ENCODE data around the gene IFTAP. TPM values are rescaled to one million over a fixed set of nuclear protein-coding genes. Genes with fewer than 3 reads are reported as not detected.

The IFTAP gene
- total RNA-seq, 1 experiment from 2014 or later = 4.1 TPM

DNA sequence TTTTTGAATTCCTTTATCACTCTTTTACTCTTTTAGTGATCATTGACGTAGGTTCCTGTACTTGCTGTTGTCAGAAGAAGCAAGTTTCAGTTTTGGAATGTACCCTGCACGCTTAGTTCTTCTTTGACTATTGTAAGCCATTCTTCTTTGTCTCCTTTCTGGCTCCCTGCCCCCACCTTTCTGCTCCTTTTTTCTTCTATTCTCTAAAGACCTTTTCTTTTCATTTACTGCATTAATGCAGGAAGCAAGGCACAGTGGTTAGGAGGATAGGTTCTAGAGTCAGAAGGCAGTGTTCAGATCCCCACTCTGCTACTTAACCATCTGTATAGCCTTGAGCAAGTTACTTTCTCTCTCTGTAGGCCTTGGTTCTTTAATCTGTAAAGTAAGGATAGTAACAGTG lies 37.5 kb downstream of the IFTAP start (continued):
- TF ChIP-seq NFYB (CRISPR knock-in tag; conservative IDR thresholded peaks at IDR 0.05; ENCODE audit: low read depth) = no peak
- TF ChIP-seq ZNF232 (CRISPR knock-in tag; IDR thresholded peaks at IDR 0.05) = no peak

- DNase-seq (ENCODE audit: low spot score) (no peak), ATAC-seq (no peak)
- TF ChIP-seq ZNF219 (CRISPR knock-in tag; IDR thresholded peaks at IDR 0.05; ENCODE audit: borderline replicate concordance) = no peak
- TF ChIP-seq TP53 (CRISPR knock-in tag; IDR thresholded peaks at IDR 0.05) = no peak
- no peak for TF ChIP-seq PRRX2 (CRISPR knock-in tag; IDR thresholded peaks at IDR 0.05)
- TF ChIP-seq EMX1 (CRISPR knock-in tag; IDR thresholded peaks at IDR 0.05) = no peak
- TF ChIP-seq ZNF121 (CRISPR knock-in tag; IDR thresholded peaks at IDR 0.05) = no peak
- no peak for TF ChIP-seq ZNF232 (CRISPR knock-in tag; IDR thresholded peaks at IDR 0.05)
- TF ChIP-seq, protein P1, sequence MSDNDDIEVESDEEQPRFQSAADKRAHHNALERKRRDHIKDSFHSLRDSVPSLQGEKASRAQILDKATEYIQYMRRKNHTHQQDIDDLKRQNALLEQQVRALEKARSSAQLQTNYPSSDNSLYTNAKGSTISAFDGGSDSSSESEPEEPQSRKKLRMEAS (CRISPR knock-in tag; IDR thresholded peaks at IDR 0.05) = no peak
- TF ChIP-seq FOXP1 (CRISPR knock-in tag; IDR thresholded peaks at IDR 0.05; ENCODE audit: borderline replicate concordance) = no peak
- no peak for TF ChIP-seq GRHL2 (CRISPR knock-in tag; IDR thresholded peaks at IDR 0.05; ENCODE audit: insufficient replicate concordance, severe bottlenecking)
- TF ChIP-seq SMAD3 (CRISPR knock-in tag; IDR thresholded peaks at IDR 0.05; ENCODE audit: borderline replicate concordance) = no peak
- H3K36me3 Mint-ChIP-seq = peaks cover 66% of the 10 kb centered on the region
- ChIA-PET POLR2A (no interaction called here), CTCF (no interaction called here)
- no peaks in the 10 kb centered on the region; the same call in 1 of the 2 replicates for H3K27me3 Mint-ChIP-seq (ENCODE audit: low read depth)
- H3K4me1 Mint-ChIP-seq = no peaks in the 10 kb centered on the region
- no peak overlapping the region for H3K4me3 Mint-ChIP-seq
- peaks cover 82% of the 10 kb centered on the region for H3K9me3 Mint-ChIP-seq
- no peak overlapping the region for H3K27ac Mint-ChIP-seq
These were observed 41.0 kb downstream of the IFTAP start for GRCh38 chr11:36635066-36635862.

- peaks cover 78% of the 10 kb centered on the region for H3K9me3 Mint-ChIP-seq
- H3K36me3 Mint-ChIP-seq = peaks cover 59% of the 10 kb centered on the region
- H3K27me3 Mint-ChIP-seq (ENCODE audit: low read depth) = peaks cover 3% of the 10 kb centered on the region
- no peak overlapping the region for H3K27ac Mint-ChIP-seq
- CTCF ChIA-PET = no interaction called here
- H3K4me1 Mint-ChIP-seq = no peaks in the 10 kb centered on the region
- TF ChIP-seq SOX15 (CRISPR knock-in tag; IDR thresholded peaks at IDR 0.05) = no peak
- no peak for TF ChIP-seq CDX4 (CRISPR knock-in tag; IDR thresholded peaks at IDR 0.05; ENCODE audit: borderline replicate concordance)
- TF ChIP-seq GABPB1 (CRISPR knock-in tag; IDR thresholded peaks at IDR 0.05) = no peak
- no peak for TF ChIP-seq CREB1 (CRISPR knock-in tag; IDR thresholded peaks at IDR 0.05)
- TF ChIP-seq, protein P2, sequence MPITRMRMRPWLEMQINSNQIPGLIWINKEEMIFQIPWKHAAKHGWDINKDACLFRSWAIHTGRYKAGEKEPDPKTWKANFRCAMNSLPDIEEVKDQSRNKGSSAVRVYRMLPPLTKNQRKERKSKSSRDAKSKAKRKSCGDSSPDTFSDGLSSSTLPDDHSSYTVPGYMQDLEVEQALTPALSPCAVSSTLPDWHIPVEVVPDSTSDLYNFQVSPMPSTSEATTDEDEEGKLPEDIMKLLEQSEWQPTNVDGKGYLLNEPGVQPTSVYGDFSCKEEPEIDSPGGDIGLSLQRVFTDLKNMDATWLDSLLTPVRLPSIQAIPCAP (CRISPR knock-in tag; IDR thresholded peaks at IDR 0.05) = no peak
- TF ChIP-seq CTCF (IDR thresholded peaks at IDR 0.05) = no peak
- TF ChIP-seq, protein P3, sequence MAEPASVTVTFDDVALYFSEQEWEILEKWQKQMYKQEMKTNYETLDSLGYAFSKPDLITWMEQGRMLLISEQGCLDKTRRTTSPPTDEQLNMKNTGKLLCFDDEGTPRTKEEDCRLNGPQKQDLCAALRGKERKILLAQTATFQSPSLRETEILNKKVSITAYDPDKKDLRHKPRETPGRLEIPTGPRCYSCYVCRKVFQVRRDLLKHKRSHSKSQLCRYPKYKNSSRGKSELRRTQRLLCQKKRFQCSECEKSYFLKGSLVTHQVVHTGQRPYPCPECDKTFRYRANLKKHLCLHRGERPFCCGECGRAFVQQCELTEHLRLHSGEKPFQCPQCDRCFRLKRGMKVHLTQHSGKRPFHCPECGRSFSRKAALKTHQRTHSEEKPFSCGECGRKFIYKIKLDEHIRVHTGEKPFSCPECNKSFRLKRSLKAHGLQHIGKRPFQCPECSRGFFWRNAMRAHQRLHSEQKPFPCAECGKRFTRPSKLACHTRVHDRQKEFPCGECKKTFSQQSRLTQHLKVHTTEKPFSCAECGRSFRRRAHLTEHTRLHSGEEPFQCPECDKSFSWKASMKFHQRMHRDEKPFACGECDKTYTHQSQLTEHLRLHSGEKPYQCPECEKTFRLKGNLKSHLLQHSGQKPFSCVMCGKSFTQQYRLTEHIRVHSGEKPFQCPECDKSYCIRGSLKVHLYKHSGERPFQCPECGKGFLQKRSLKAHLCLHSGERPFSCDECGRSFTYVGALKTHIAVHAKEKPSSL (CRISPR knock-in tag; conservative IDR thresholded peaks at IDR 0.05) = no peak
- no peak for TF ChIP-seq JAZF1 (CRISPR knock-in tag; IDR thresholded peaks at IDR 0.05)
- no peak for TF ChIP-seq E2F1 (CRISPR knock-in tag; IDR thresholded peaks at IDR 0.05)
- no peak for ATAC-seq
- DNase-seq (ENCODE audit: low spot score) = no peak
- POLR2A ChIA-PET = no interaction called here
- no peak overlapping the region for H3K4me3 Mint-ChIP-seq
These were observed 44.3 kb downstream of the IFTAP start for GRCh38 chr11:36638556-36638955.
